NCI-H1694 treated with DMSO at 0.1 percent for 48 hours (cell line): ENCODE results near the gene ETV6.
A peak's percentile ranks its signal among the peaks of the same experiment; 100 is the strongest.

Experiments
- DNase-seq: peaks from one replicate; lab custom pipeline; 2025; lab: John Stamatoyannopoulos, UW

The ETV6 gene

GRCh38 chr12:11801643-11802042 lies 152.2 kb downstream of the ETV6 start:
- DNase-seq = no peak

GRCh38 chr12:11804130-11804529 lies 154.7 kb downstream of the ETV6 start:
- no peak for DNase-seq

- DNase-seq = no peak
Observed at GRCh38 chr12:11805043-11805442, 155.6 kb downstream of the ETV6 start.

GRCh38 chr12:11805680-11806079 lies 156.2 kb downstream of the ETV6 start:
- DNase-seq = no peak

- DNase-seq = no peak
Observed at GRCh38 chr12:11807458-11807857, 158.0 kb downstream of the ETV6 start.

- DNase-seq = no peak
Observed at GRCh38 chr12:11808931-11809330, 159.5 kb downstream of the ETV6 start.

GRCh38 chr12:11810206-11810545 lies 160.7 kb downstream of the ETV6 start:
- DNase-seq = no peak

GRCh38 chr12:11811008-11811407 lies 161.5 kb downstream of the ETV6 start:
- DNase-seq = no peak

GRCh38 chr12:11812241-11812585 lies 162.7 kb downstream of the ETV6 start:
- DNase-seq = no peak

- peak; percentile 80 for DNase-seq
Observed at GRCh38 chr12:11812586-11813437, 163.3 kb downstream of the ETV6 start.

- no peak for DNase-seq
Observed at GRCh38 chr12:11813438-11813813, 164.0 kb downstream of the ETV6 start.

- DNase-seq = peak; percentile 16
Observed at GRCh38 chr12:11814374-11814773, 164.9 kb downstream of the ETV6 start.

- DNase-seq = no peak
Observed at GRCh38 chr12:11815397-11815796, 165.9 kb downstream of the ETV6 start.

- DNase-seq = no peak
Observed at GRCh38 chr12:11819643-11820042, 170.2 kb downstream of the ETV6 start.

- no peak for DNase-seq
Observed at GRCh38 chr12:11820476-11820875, 171.0 kb downstream of the ETV6 start.

GRCh38 chr12:11821386-11822080 lies 172.1 kb downstream of the ETV6 start:
- no peak for DNase-seq

- peak; percentile 98 for DNase-seq
Observed at GRCh38 chr12:11822081-11822834, 172.8 kb downstream of the ETV6 start.

GRCh38 chr12:11823043-11823442 lies 173.6 kb downstream of the ETV6 start:
- no peak for DNase-seq

- no peak for DNase-seq
Observed at GRCh38 chr12:11823593-11823992, 174.1 kb downstream of the ETV6 start.

GRCh38 chr12:11824069-11824468 lies 174.6 kb downstream of the ETV6 start:
- no peak for DNase-seq

GRCh38 chr12:11824736-11825135 lies 175.3 kb downstream of the ETV6 start:
- DNase-seq = no peak

GRCh38 chr12:11825278-11825677 lies 175.8 kb downstream of the ETV6 start:
- no peak for DNase-seq

- no peak for DNase-seq
Observed at GRCh38 chr12:11826574-11826973, 177.1 kb downstream of the ETV6 start.
